Endothelial cell (in vitro differentiated cells): Measurements from ENCODE around the gene RAB5IF. TPM values are rescaled to one million over a fixed set of nuclear protein-coding genes. Genes with fewer than 3 reads are reported as not detected.

ENCODE experiments used
- DNase-seq: peaks from one replicate; pipeline ENCODE4 v3.0.0; 2021; ENCODE audit warnings: low spot score
- H3K27ac Mint-ChIP-seq: one replicate; pipeline ENCODE4 v1.8.0; 2021; ENCODE audit warnings: mixed read lengths, inconsistent platforms; ENCODE audit not compliant: unreplicated experiment
- H3K27me3 Mint-ChIP-seq: one replicate; pipeline ENCODE4 v1.8.0; 2021; ENCODE audit warnings: mild to moderate bottlenecking, moderate library complexity, mixed read lengths, inconsistent platforms; ENCODE audit not compliant: unreplicated experiment
- H3K36me3 Mint-ChIP-seq: one replicate; pipeline ENCODE4 v1.8.0; 2021; ENCODE audit warnings: mild to moderate bottlenecking, low read depth, mixed read lengths, inconsistent platforms; ENCODE audit not compliant: unreplicated experiment
- H3K4me1 Mint-ChIP-seq: one replicate; pipeline ENCODE4 v1.8.0; 2021; ENCODE audit warnings: mild to moderate bottlenecking, mixed read lengths, inconsistent platforms; ENCODE audit not compliant: unreplicated experiment
- H3K4me3 Mint-ChIP-seq: one replicate; pipeline ENCODE4 v1.8.0; 2021; ENCODE audit warnings: mild to moderate bottlenecking, mixed read lengths, inconsistent platforms; ENCODE audit not compliant: unreplicated experiment
- H3K9me3 Mint-ChIP-seq: one replicate; pipeline ENCODE4 v1.8.0; 2021; ENCODE audit warnings: mixed read lengths, inconsistent platforms; ENCODE audit not compliant: unreplicated experiment
- CTCF ChIP-seq: fragments of 200-600 bp; sonication (generic); IDR thresholded peaks from one replicate; pipeline ENCODE4 v1.5.0; 2021; ENCODE audit warnings: antibody characterized with exemption; ENCODE audit not compliant: unreplicated experiment
- total RNA-seq: library from RNA; stranded (reverse); fragmentation: NEBNext Ultra II Directional; extraction: Animal tissue kit (Norgen Biotek cat#: 25700); gene quantifications from one replicate; pipeline ENCODE4 v1.2.1, GENCODE V29; 2021; ENCODE audit not compliant: unreplicated experiment

RAB5IF gene
- total RNA-seq, 1 donor from 2014 or later, result 112 TPM

GRCh38 chr20:36585410-36586125, 20.0 kb upstream of the RAB5IF start:
- H3K4me3 Mint-ChIP-seq, result peak overlapping the region; percentile 37
- no peak for TF ChIP-seq CTCF
- H3K4me1 Mint-ChIP-seq, result no peaks in the 10 kb centered on the region
- no peaks in the 10 kb centered on the region for H3K9me3 Mint-ChIP-seq
- peaks cover 1% of the 10 kb centered on the region for H3K27me3 Mint-ChIP-seq
- no peak overlapping the region for H3K27ac Mint-ChIP-seq
- no peak for DNase-seq
- peaks cover 9% of the 10 kb centered on the region for H3K36me3 Mint-ChIP-seq

- Mint-ChIP-seq H3K27ac (no peak overlapping the region), H3K27me3 (peaks cover 1% of the 10 kb centered on the region)
Observed at GRCh38 chr20:36587388-36588070, 18.1 kb upstream of the RAB5IF start.

GRCh38 chr20:36591281-36591680, 14.3 kb upstream of the RAB5IF start:
- peaks cover 22% of the 10 kb centered on the region for H3K36me3 Mint-ChIP-seq
- TF ChIP-seq CTCF, result no peak
- DNase-seq, result no peak
- peaks cover 1% of the 10 kb centered on the region for H3K27me3 Mint-ChIP-seq
- peak overlapping the region; percentile 30 for H3K27ac Mint-ChIP-seq
- no peaks in the 10 kb centered on the region for H3K9me3 Mint-ChIP-seq
- H3K4me1 Mint-ChIP-seq, result peaks cover 15% of the 10 kb centered on the region
- H3K4me3 Mint-ChIP-seq, result peak overlapping the region; percentile 42

More at GRCh38 chr20:36587388-36588070, 18.1 kb upstream of the RAB5IF start:
- Mint-ChIP-seq H3K4me3 (peak overlapping the region; percentile 31), H3K4me1 (peaks cover 11% of the 10 kb centered on the region), H3K36me3 (peaks cover 20% of the 10 kb centered on the region), H3K9me3 (no peaks in the 10 kb centered on the region)
- TF ChIP-seq CTCF, result no peak
- no peak for DNase-seq

GRCh38 chr20:36591854-36592641, 13.5 kb upstream of the RAB5IF start:
- no peak for TF ChIP-seq CTCF
- Mint-ChIP-seq H3K4me3 (peak overlapping the region; percentile 59), H3K27me3 (peaks cover 1% of the 10 kb centered on the region), H3K36me3 (peaks cover 22% of the 10 kb centered on the region), H3K9me3 (no peaks in the 10 kb centered on the region), H3K4me1 (peaks cover 15% of the 10 kb centered on the region), H3K27ac (peak overlapping the region; percentile 38)
- DNase-seq, result peak; percentile 43
